SK-N-MC (cell line): ENCODE measurements around the gene PAPOLB.

Experiments used
- EZH2 ChIP-seq: fragments of 200-600 bp; sonication (generic); IDR thresholded peaks from one replicate; pipeline ENCODE4 v1.6.1; 2017; ENCODE audit warnings: antibody characterized with exemption
- FOXP2 ChIP-seq: optimal IDR thresholded peaks from 2 replicates; pipeline ENCODE3; 2011; ENCODE audit warnings: mild to moderate bottlenecking, moderate library complexity; ENCODE audit not compliant: insufficient read depth; ENCODE audit errors: extremely low read length, control extremely low read depth
- POLR2AphosphoS5 ChIP-seq: IDR thresholded peaks from 2 replicates; pipeline ENCODE4 v1.6.1; 2012; ENCODE audit warnings: mild to moderate bottlenecking, low read depth, low read length, borderline replicate concordance

DNA sequence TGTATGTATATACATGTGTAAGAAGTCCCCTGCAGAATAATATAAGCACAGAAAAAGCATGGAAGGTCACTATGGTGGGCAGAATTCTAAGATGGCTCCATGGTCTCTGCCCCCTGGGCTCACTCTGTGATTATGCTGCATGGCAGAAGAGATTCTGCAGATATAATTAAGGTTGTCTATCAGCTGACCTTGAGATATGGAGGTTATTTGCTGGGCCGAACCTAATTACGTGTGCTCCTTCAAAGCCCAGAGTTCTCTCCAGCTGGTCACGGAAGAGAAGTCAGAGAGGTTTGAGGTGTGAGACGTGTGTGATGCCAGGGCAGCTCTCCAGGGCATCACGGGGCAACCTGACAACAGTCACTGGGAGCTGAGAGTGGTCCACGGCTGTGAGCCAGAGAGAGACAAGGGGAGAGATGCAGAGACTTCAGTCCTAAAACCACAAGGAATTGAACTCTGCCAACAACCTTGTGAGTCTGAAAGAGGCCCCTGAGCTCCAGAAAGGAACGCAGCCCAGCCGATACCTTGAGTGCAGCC is 11.5 kb downstream of the PAPOLB start:
- no peak for TF ChIP-seq EZH2
- TF ChIP-seq POLR2AphosphoS5 = no peak
- TF ChIP-seq FOXP2 = no peak
